H1 (cell line): ENCODE data around the gene FANCD2. TPM values are rescaled to one million over a fixed set of nuclear protein-coding genes. Genes with fewer than 3 reads are reported as not detected.

Experiments used
- CTCF ChIA-PET: fragments of 300-600 bp; sonication (Branson Sonifier 250); formaldehyde crosslinking; loops from one replicate; lab custom pipeline; 2021; ENCODE audit not compliant: partially characterized antibody; lab: Charles Lee
- POLR2A ChIA-PET: fragments of 300-600 bp; sonication (Branson Sonifier 250); formaldehyde crosslinking; loops from one replicate; lab custom pipeline; 2021; ENCODE audit warnings: inconsistent platforms; ENCODE audit not compliant: partially characterized antibody; lab: Charles Lee
- DNase-seq, 2 experiments: peaks; one replicate each; pipeline versions ENCODE4 v3.0.0 to v3.0.0-alpha.2; 2010 to 2022; ENCODE audit warnings: low spot score in 2 of 2, low read depth in 1 of 2, mixed read lengths in 1 of 2
- FAIRE-seq: peaks from 2 replicates; lab custom pipeline; 2011; peaks lifted over from hg19 to GRCh38; lab: Jason Lieb, UNC
- H2AFZ ChIP-seq: 2 replicates; pipeline ENCODE4 v1.8.1; 2012; ENCODE audit warnings: low read length, inconsistent platforms
- H2AK5ac ChIP-seq: 2 replicates; pipeline ENCODE4 v1.6.1; 2013; ENCODE audit warnings: low read depth, low read length
- H2BK120ac ChIP-seq: replicated peaks from 2 replicates; pipeline ENCODE3; 2013; ENCODE audit warnings: low read depth, low read length, inconsistent platforms
- H2BK12ac ChIP-seq: 2 replicates; pipeline ENCODE4 v1.6.1; 2013; ENCODE audit warnings: low read depth, low read length
- H2BK15ac ChIP-seq: 2 replicates; pipeline ENCODE4 v1.6.1; 2013; ENCODE audit warnings: low read length
- H2BK20ac ChIP-seq: 2 replicates; pipeline ENCODE4 v1.6.1; 2013; ENCODE audit warnings: low read length
- H2BK5ac ChIP-seq: 2 replicates; pipeline ENCODE4 v1.6.1; 2013; ENCODE audit warnings: low read depth, low read length
- H3K14ac ChIP-seq: 2 replicates; pipeline ENCODE4 v1.6.1; 2013; ENCODE audit warnings: inconsistent platforms; ENCODE audit not compliant: insufficient read length
- H3K18ac ChIP-seq: 2 replicates; pipeline ENCODE4 v1.6.1; 2013; ENCODE audit warnings: low read length; ENCODE audit errors: extremely low read depth
- H3K23ac ChIP-seq: 2 replicates; pipeline ENCODE4 v1.6.1; 2013; ENCODE audit warnings: inconsistent platforms; ENCODE audit not compliant: insufficient read length
- H3K23me2 ChIP-seq: 2 replicates; pipeline ENCODE4 v1.6.1; 2013; ENCODE audit warnings: low read depth, low read length
- H3K27ac ChIP-seq: 2 replicates; pipeline ENCODE4 v1.6.1; 2011; ENCODE audit warnings: low read depth, low read length, inconsistent platforms
- H3K27me3 ChIP-seq, 4 experiments: replicated peaks in 1 of 4; 1 replicate in 1 of 4; 2 replicates in 3 of 4; pipeline versions ENCODE4 v1.6.1 to v1.8.1; 2011 to 2013; ENCODE audit warnings: low read length in 3 of 4, mild to moderate bottlenecking in 3 of 4, inconsistent platforms in 2 of 4, mixed read lengths in 2 of 4, moderate library complexity in 1 of 4; ENCODE audit not compliant: control insufficient read depth in 3 of 4, insufficient read depth in 3 of 4; ENCODE audit errors: extremely low read depth in 1 of 4
- H3K36me3 ChIP-seq, 4 experiments: 2 replicates each; pipeline versions ENCODE4 v1.6.1 to v1.8.1; 2011 to 2013; ENCODE audit warnings: mild to moderate bottlenecking in 4 of 4, low read length in 3 of 4, moderate library complexity in 2 of 4, control low read depth in 1 of 4, inconsistent platforms in 1 of 4; ENCODE audit not compliant: insufficient read depth in 4 of 4, control insufficient read depth in 2 of 4
- H3K4ac ChIP-seq: replicated peaks from 2 replicates; pipeline ENCODE3; 2013; ENCODE audit warnings: low read length, low read depth, mixed read lengths, inconsistent platforms; ENCODE audit not compliant: insufficient read length
- H3K4me1 ChIP-seq, 4 experiments: replicated peaks in 1 of 4; 1 replicate in 1 of 4; 2 replicates in 3 of 4; pipeline versions ENCODE4 v1.6.1 to v1.8.1; 2011 to 2013; ENCODE audit warnings: low read length in 3 of 4, inconsistent platforms in 2 of 4, mixed read lengths in 1 of 4; ENCODE audit not compliant: insufficient read depth in 4 of 4, control insufficient read depth in 3 of 4
- H3K4me2 ChIP-seq, 2 experiments: 2 replicates each; pipeline versions ENCODE4 v1.6.1 to v1.8.1; 2011 to 2013; ENCODE audit warnings: low read depth in 2 of 2, low read length in 2 of 2, control low read depth in 1 of 2, inconsistent platforms in 1 of 2, mild to moderate bottlenecking in 1 of 2; ENCODE audit not compliant: insufficient read depth in 1 of 2
- H3K4me3 ChIP-seq, 4 experiments: fragments of 200-600, 300-600 bp in 1 of 4; sonication (generic), shearing (Covaris generic), sonication (Bioruptor Twin) in 1 of 4; 2 replicates each; pipeline versions ENCODE4 v1.5.1 to v1.8.1; 2011 to 2016; ENCODE audit warnings: low read length in 4 of 4, low read depth in 3 of 4, control low read depth in 2 of 4, inconsistent platforms in 2 of 4, mild to moderate bottlenecking in 2 of 4, mixed read lengths in 1 of 4, moderate library complexity in 1 of 4; ENCODE audit not compliant: insufficient read depth in 2 of 4; ENCODE audit errors: extremely low read depth in 1 of 4
- H3K56ac ChIP-seq: replicated peaks from 2 replicates; pipeline ENCODE3; 2013; ENCODE audit warnings: low read depth, mild to moderate bottlenecking, mixed read lengths, low read length, inconsistent platforms; ENCODE audit not compliant: insufficient read length
- H3K79me1 ChIP-seq: 2 replicates; pipeline ENCODE4 v1.6.1; 2013; ENCODE audit warnings: low read depth, low read length, control low read depth
- H3K79me2 ChIP-seq, 2 experiments: 2 replicates each; pipeline versions ENCODE4 v1.6.1 to v1.8.1; 2012 to 2013; ENCODE audit warnings: low read length in 2 of 2, mild to moderate bottlenecking in 2 of 2, inconsistent platforms in 1 of 2; ENCODE audit not compliant: insufficient read depth in 2 of 2, control insufficient read depth in 1 of 2
- H3K9ac ChIP-seq, 4 experiments: replicated peaks in 1 of 4; 1 replicate in 1 of 4; 2 replicates in 3 of 4; pipeline versions ENCODE4 v1.6.1 to v1.8.1; 2011 to 2013; ENCODE audit warnings: low read depth in 3 of 4, low read length in 3 of 4, control low read depth in 2 of 4, mild to moderate bottlenecking in 2 of 4, moderate library complexity in 2 of 4, inconsistent platforms in 1 of 4; ENCODE audit errors: extremely low read depth in 1 of 4
- H3K9me3 ChIP-seq, 2 experiments: 2 replicates each; pipeline versions ENCODE4 v1.6.1 to v1.8.1; 2012 to 2013; ENCODE audit warnings: mild to moderate bottlenecking in 2 of 2, moderate library complexity in 2 of 2, control low read depth in 1 of 2, inconsistent platforms in 1 of 2, low read depth in 1 of 2, low read length in 1 of 2, mixed read lengths in 1 of 2; ENCODE audit not compliant: insufficient read depth in 2 of 2
- H4K20me1 ChIP-seq, 2 experiments: replicated peaks in 1 of 2; 2 replicates each; pipeline versions ENCODE3 to v1.8.1; 2011 to 2013; ENCODE audit warnings: inconsistent platforms in 2 of 2, low read length in 2 of 2, mild to moderate bottlenecking in 1 of 2; ENCODE audit not compliant: insufficient read depth in 2 of 2, control insufficient read depth in 1 of 2
- H4K5ac ChIP-seq: 2 replicates; pipeline ENCODE4 v1.6.1; 2013; ENCODE audit warnings: low read length, low read depth, mixed read lengths, inconsistent platforms; ENCODE audit not compliant: insufficient read length
- H4K8ac ChIP-seq: 2 replicates; pipeline ENCODE4 v1.8.0; 2013; ENCODE audit warnings: mild to moderate bottlenecking, moderate library complexity, low read length, inconsistent platforms; ENCODE audit not compliant: insufficient read depth; ENCODE audit errors: extremely low read depth
- H4K91ac ChIP-seq: replicated peaks from 2 replicates; pipeline ENCODE3; 2013; ENCODE audit warnings: low read length, mixed read lengths, inconsistent platforms; ENCODE audit not compliant: insufficient read length
- SP2 ChIP-seq: IDR thresholded peaks from 2 replicates; pipeline ENCODE4 v1.6.1; 2012; ENCODE audit warnings: mild to moderate bottlenecking, low read length, inconsistent platforms
- WGBS, 2 experiments: shearing (Covaris generic) in 1 of 2; methylation state at CpG; one replicate each; pipeline versions ENCODE4 v1.1.6 to v1.1.7; 2013 to 2015; ENCODE audit warnings: low lambda C conversion rate in 2 of 2, mixed read lengths in 2 of 2, inconsistent platforms in 1 of 2, low coverage in 1 of 2, missing lambda C conversion rate in 1 of 2; ENCODE audit not compliant: insufficient replicate concordance in 2 of 2, insufficient coverage in 1 of 2, insufficient read length in 1 of 2; ENCODE audit errors: extremely low coverage in 1 of 2, missing lambda C conversion rate in 1 of 2; 5-methylcytosine and 5-hydroxymethylcytosine counted together
- polyA plus RNA-seq, 7 experiments: library from polyadenylated mRNA; depleted of rRNA in 3 of 7; stranded (reverse) in 5 of 7; unstranded in 2 of 7; fragments of >200 nt in 5 of 7; fragments of 200-250 nt in 2 of 7; gene quantifications; 1 replicate in 5 of 7; 2 replicates in 1 of 7; 4 replicates in 1 of 7; pipeline versions ENCODE4 v1.2.1 to v1.2.3, GENCODE V29; 2011 to 2013; ENCODE audit warnings: missing spikeins in 2 of 7, mixed read lengths in 2 of 7
- total RNA-seq: library from RNA; stranded (reverse); fragmentation: NEBNext Ultra II Directional; extraction: Animal tissue kit (Norgen Biotek cat#: 25700); gene quantifications from 2 replicates; pipeline ENCODE4 v1.2.1, GENCODE V29; 2021

FANCD2 gene
- total and polyA plus RNA-seq, 2 of the 8 experiments (the other 6 are each of a cell fraction or from before 2014, with no cell fraction given) = 33.1 to 77.8 TPM

- Histone ChIP-seq H3K4me2 (no peak overlapping the region), H2BK5ac (no peak overlapping the region), H3K27me3 (no peaks in the 10 kb centered on the region), H3K23ac (no peak overlapping the region), H3K56ac (no peak overlapping the region), H4K8ac (no peak overlapping the region), H3K79me2 (no peaks in the 10 kb centered on the region), H3K36me3 (no peaks in the 10 kb centered on the region), H2BK120ac (no peak overlapping the region), H3K23me2 (no peaks in the 10 kb centered on the region), H3K9ac (no peak overlapping the region), H4K20me1 (no peaks in the 10 kb centered on the region), H4K5ac (no peak overlapping the region), H3K18ac (no peak overlapping the region), H2AFZ (no peak overlapping the region), H3K4ac (no peak overlapping the region), H2BK12ac (no peak overlapping the region), H4K91ac (no peak overlapping the region), H3K79me1 (no peaks in the 10 kb centered on the region), H3K9me3 (peaks cover 0 to 7% of the 10 kb centered on the region in 2 experiments; a peak in 1 of 4 replicates), H3K4me1 (no peaks in the 10 kb centered on the region), H2BK15ac (no peak overlapping the region), H3K14ac (no peak overlapping the region), H2BK20ac (no peak overlapping the region), H3K4me3 (no peak overlapping the region), H3K27ac (no peak overlapping the region), H2AK5ac (no peak overlapping the region)
- WGBS, 2 experiments = 94% methylated on average over 25 of the region's 25 CpGs; no CpG with 5 or more reads in 1 of the 2 experiments
- no peak for FAIRE-seq
- CTCF ChIA-PET = interaction anchor here (0.8 to 1.6 kb wide), 4 partner anchors 9 to 144 kb away, joined by 3 to 4 read pairs (median 3); no protein-coding TSS in a partner anchor
- TF ChIP-seq SP2 = no peak
- POLR2A ChIA-PET = interaction anchor here (1.1 to 1.9 kb wide), 3 partner anchors 13 to 184 kb away, joined by 3 to 5 read pairs (median 4); partner anchors contain the start of gene SEC13
- DNase-seq = no peak
Measured at GRCh38 chr3:10136426-10137005, 110.3 kb downstream of the FANCD2 start.
